Activated T-cell treated with anti-CD3 and anti-CD28 coated beads for 1 hour (primary cell): ENCODE results near the gene AP3M1.
A peak's percentile ranks its signal among the peaks of the same experiment; 100 is the strongest.
"Not testable (repeated sequence)": the region's sequence is repeated elsewhere in the genome, so short reads cannot be mapped to it uniquely, and the experiment has no call there.

Experiments used
- DNase-seq: peaks from one replicate; pipeline ENCODE4 v3.0.0-alpha.2; 2020; ENCODE audit warnings: low read depth

AP3M1 gene

DNA sequence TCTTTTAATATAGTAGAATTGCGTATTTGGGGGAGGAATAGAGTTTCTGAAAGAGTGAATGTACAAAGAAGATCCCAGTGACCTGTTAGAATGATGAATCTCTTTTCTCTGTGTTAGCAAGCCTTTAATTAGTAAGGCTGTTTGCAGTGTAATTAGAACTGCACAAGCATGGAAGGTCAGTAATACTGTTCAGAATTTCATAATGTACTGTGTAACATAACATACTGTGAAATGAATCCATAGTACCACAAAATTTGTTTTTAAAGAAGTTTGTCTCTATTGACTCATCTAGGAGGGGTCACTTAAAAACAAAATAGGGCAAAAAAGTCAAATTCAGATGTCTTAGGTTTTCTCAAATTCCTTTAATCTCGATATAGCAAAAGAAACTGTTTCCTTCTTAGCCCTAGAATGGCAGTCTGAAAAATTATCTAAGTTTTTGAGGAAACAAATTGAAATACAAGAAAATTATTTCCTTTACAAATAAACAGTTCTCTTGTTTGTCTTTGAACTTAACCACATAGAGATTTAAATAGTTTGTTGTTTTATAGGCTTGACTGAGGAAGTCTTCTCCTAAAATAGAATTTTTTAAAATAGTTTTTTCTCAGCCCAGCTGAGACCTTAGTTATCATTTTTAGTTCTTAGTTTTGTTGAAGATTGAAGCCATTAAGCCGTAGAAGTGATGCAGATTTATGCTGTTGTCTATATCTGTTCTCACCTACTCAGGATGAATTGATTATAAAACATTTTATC lies 12.9 kb upstream of the AP3M1 start:
- no peak for DNase-seq

DNA sequence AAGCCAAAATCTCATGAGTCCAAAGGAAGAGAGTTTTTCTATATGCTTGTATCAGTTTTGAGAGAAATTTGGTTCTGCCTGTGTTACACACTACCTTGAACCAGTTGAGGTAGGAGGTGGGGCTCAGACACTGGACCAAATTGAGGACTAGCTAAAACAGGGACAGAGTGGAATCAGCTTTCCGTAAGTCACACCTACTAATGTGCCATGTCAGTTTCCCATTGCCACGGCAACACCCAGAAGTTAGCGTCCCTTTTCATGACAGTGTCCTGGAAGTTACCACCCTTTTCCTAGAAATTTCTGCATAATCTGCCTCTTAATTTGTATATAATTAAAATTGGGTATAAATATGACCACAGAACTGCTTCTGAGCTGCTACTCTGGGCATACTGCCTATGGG lies 9.4 kb upstream of the AP3M1 start:
- no peak for DNase-seq

DNA sequence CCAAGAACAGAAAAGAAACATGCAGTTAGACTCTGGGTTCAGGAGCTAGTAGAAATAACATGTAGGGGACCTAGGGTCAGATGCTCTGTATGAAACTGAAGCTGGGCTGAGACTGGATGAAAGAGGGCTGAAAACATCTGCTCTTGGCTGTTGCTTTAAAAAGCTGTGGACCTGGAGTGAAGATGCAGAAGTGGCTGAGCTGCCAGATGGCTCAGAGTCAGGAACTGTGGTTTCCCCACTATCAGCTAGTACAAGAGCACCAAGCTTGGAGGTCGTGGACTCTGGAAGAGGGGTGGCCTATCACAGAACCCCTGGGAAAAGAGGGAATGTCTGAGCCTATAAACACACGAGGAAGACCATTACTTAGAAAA lies 6.3 kb upstream of the AP3M1 start:
- no peak for DNase-seq

DNA sequence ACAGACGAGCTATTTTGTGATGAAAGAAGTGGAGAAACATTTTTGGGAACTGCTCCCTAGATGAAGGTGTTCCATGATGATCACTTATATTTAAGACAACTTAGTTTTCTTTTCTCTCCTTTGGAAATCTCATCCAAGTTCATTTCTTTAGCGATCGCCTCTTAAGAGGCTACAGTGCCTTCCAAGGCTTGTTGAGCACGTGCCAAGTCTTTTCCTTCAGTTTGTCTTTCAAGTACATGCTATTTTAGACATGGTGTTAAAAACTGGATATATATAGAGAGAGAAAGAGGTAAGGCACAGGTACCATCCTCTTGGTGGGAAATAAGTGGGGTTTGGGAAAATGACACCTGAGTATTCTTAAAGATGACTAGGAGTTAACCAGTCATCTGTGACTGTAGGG lies 3.0 kb upstream of the AP3M1 start:
- DNase-seq: no peak

DNA sequence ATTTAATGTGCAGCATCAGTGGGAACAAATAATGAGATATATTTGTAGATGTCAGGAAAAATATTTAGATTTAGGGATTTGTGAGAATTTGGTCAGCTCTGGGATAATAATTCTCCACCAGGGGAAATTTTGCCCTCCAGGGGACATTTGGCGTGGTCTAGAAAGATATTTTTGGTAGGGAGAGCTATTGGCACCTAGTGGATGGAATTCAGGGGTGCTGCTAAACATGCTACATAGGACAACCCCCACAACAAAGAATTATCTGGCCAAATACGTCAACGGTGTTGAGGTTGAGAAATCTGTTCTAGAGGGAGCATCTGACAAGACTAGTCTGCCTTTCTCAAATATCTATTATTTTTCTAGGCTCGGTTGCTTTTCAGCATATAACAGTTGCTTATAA lies 2.5 kb upstream of the AP3M1 start:
- DNase-seq: no peak

DNA sequence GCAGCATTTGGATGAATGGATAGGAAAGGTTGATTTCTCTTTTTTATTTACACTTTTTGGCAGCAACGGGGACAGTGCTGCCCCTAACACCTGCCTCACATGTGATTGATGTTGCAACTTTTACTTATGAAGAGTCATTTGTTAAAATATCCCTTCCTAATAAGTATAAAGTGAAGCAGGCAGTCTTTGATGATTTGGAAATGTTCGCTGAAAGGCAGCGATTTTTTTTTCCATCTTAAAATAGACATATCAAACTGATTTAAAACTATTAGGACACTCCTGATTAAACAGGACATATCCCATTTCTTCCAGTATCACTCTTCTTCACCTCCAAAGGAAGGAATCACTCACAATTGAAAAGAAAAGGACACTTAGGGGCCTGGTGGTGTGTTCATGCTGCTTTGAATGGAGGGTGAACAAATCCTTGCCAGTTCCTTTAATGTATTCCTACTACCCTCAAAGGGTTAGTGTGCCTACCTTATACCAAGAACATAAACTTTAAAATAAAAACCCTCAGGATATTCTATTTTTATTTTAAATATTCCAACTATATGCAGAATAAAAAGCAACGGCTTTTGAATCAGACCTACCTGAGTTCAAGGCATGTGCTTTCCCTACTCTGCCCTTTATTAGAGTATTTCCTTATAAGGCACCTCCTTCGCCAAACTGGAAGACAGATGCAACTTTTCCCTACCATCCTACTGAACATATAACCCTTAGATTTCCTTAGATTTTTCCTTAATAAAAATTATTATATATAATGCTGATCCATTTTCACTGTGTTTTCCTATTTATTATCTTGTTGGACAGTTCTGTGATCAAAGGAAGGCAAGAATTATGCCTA lies 1.5 kb upstream of the AP3M1 start:
- DNase-seq: no peak

DNA sequence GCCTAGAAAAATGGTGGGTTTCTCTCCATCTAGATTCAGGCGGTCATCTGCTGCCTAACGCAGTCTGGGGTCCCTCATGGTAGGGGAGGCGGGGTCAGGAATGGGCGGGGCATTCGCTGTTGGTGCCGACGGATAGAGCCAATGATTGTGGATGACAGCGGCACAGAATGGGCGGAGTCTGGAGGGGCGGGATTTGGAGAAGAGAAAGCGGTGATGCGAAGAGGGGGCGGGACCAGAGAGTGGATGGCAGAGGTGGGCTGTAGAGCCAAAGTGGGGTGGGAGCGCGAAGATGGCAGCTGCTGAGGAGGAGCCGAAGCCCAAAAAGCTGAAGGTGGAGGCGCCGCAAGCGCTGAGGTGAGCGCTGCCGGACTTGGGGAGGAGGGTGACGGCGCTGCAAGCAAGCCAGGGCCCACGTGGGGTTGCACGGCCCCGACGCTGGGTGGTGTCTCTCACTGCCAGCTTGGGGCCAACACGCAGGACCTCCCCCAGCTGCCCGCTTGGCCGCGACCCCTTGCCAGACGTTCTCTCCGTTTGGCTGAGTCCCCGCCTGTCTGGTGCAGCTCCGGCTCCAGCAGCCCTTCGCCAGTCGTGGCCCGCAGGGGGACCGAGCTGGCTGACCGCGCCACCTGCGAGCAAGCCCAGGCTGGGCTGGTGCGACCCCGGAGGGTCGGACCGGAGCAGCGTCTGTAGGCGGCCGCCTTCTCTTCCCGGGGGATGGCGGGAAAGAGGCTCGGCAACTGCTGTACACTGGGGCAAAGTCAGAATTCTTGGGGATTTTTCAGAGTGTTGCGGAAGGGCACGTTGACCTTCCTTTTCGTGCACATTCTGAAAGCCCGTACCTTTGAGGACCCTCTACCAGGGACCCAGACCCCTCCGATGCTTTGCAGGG lies 606 bp upstream of the AP3M1 start, which contains the start of gene ADK:
TSS of gene ADK (plus strand) at position 232 of the 889 bp plus-strand sequence. CDS start at position 290, 58 bp downstream.
- DNase-seq: peak; percentile 100

DNA sequence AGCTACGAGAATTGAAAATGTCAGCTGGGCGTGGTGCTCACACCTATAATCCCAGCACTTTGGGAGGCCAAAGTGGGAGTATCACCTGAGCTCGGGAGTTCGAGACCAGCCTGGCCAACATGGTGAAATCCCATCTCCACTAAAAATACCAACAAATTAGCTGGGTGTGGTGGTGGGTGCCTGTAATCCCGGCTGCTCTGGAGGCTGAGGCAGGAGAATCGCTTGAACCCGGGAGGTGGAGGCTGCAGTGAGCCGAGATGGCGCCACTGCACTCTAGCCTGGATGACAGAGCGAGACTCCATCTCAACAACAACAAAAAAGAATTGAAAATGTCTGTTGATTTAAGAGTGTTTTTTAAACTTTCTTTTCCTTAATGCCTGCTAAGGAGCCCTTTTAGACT lies 3.6 kb downstream of the AP3M1 start:
- not testable (repeated sequence) for DNase-seq

DNA sequence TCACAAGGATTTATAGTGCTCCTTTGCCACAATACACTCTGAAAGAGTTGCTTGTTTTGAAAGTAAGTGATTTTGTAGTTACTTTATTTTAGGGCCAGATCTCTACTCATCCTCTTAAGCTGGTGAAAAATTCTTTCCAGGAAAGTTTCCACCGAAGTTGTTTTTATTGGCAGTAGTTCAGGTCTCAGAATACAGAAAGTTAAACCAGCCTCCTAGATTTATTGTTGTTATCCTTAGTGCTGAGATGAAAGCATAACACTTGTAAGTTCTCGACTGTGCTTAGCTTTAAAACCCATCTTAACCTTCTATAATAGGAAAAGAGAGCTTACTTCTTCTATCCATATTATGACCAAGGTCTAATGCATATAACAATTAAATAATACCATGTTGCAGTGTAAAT lies 5.5 kb downstream of the AP3M1 start:
- no peak for DNase-seq

DNA sequence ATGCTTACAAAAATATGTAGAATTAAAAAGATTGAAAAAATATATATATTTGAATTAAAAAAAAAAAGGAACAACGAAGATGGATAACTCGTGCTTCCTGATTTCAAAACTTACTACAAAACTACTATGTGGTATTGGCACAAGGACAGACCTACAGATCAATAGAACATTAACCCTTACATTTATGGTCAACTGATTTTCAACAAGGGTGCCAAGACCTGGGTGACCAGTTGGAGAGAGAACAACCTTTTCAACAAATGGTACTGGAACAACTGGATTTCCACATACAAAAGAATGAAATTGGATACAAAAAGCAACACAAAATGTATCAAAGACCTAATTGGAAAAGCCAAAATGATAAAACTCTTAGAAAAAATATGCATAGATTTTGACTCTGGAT lies 10.1 kb downstream of the AP3M1 start:
- DNase-seq: no peak

DNA sequence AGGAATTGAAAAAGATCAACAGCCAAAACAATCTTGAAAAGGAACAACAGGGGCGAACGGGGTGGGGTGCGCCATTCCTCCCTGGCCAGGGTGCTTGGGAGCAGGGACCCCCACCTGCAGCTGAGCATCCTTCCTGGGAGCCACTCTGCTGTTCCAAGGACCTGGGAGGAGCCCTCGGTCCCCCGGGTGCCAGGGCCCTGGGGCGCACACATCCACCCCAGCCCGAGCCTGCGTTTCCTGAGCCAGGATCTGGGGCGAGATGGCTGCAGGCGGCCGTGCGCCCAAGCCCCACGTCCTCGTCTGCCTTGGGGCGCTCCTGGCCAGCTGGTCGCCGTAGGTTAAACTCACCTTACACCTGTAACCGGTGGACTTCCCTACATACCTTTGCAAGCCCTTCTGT lies 10.6 kb downstream of the AP3M1 start:
- DNase-seq: no peak

DNA sequence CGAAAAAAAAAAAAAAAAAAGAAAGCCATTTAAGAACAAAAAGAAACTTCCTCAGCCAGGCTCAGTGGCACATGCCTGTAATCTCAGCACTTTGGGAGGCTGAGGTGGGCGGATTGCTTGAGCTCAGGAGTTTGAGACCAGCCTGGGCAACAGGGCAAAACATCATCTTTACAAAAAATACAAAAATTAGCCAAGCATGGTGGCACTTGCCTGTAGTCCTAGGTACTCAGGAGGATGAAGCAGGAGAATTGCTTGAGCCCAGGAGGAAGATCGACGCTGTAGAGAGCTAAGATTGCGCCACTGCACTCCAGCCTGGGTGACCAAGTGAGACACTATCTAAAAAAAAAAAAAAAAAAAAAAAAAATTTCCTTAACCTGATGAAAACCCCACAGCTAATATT lies 12.0 kb downstream of the AP3M1 start:
- not testable (repeated sequence) for DNase-seq

DNA sequence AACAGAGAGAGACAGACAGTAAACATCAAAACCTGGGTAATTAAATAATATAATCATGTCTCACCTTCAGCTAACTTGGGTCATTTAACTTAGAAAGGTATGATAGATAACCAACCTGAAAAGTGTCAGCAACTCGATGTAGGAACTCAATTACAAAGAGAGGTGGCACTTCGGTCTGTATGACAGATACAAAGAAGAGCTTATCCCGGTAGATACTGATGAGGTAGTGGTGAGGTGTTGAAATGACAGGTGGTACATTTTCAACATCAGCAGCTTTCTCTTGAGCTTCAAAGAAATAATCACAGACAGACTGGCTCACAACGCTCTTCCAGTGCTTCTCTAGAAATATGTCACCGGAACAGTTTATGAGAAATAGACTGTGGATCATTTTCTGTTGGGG lies 12.6 kb downstream of the AP3M1 start:
- DNase-seq: no peak

DNA sequence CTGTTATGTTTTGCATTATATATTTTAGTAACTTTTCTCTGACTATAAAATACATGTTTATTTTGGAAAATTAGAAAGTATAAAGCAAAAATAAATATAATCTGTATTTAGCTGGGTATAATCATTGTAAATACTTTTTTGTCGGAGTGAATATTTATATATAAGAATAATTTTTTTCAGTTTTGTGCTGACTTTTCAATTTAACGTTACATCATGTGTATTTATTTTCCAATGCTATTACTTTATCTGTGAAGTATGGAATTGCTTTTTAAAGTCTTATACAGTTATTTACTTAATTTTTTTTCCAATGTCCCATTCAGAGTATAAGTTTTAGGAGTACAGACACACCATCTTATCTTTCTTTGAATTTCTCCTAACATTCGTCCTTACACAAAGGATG lies 15.2 kb downstream of the AP3M1 start:
- no peak for DNase-seq

DNA sequence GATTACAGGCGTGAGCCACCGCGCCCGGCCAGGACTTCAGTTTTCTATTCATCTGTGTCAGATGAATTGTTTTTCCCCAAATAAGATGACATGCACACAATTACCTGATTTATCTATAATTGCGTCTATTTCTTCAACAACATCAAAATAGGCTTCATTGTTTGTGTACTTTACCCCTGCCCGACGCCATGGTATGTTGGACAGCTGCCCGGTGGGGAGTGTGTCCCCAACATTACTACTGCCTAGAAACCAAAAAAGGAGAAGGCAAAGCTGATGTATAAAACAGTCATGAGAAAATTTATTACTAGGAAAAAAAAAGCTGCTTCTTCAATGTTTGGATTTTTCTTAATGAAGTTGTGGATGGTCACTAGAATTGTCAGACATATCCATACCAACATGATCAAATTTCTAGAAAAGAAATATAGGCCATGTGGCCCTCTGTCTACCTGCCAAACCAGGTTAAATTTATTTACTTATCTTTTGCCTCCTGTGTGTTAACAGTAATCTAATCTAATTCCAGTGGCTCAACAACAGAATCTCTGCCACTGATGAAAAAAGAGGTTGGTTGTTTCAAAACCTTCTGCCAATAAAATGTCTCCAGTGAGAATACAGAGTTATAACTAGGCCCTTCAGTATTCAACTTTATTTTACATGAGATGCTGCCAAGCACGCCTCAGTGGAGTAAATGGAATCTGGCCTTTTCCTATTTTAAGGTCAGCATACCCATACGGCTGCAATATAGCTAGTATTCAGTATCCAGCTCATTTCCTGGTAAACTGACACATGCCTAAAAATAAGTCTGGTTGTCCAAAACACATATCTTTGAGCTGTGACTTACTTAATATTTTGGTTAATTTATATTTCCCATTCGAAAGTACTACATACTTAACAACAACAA lies 16.5 kb downstream of the AP3M1 start:
- no peak for DNase-seq

DNA sequence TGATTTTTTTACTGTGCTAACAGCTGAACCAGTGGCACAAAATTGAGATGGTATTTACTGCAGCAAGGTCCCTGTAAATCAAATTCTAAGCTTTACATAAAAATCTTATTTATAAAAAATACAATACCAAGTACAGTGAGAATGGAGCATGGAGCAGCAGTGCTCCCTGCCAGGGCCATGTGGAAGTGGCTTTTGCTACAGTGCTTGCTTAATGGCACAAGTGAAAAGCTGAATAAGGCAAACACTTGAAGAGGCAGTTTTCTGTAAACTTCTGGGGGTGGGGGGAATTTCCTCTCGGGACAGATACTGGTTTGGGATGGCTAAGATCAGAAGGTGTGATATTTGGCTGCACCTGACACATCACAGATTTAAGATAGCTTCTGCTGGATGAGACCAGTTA lies 27.5 kb downstream of the AP3M1 start:
- no peak for DNase-seq

DNA sequence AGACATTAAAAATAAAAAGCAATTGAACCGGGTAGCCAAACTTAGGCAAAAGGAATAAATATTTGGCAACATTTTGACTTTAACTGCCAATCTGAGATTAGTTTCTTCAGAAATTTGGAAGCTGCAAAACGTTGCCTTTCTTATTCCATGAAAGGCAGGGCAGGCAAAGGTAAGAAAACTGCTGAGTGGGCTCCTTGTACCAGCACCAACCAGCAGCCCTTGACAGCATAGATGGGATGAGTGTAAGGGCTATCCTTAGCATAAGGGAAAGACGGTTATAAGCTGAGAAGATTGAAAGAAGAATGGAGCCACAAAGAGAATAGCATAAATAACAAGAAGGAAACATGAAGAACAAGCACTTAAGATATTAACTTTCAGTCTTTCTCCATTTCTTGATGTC lies 28.6 kb downstream of the AP3M1 start:
- no peak for DNase-seq

DNA sequence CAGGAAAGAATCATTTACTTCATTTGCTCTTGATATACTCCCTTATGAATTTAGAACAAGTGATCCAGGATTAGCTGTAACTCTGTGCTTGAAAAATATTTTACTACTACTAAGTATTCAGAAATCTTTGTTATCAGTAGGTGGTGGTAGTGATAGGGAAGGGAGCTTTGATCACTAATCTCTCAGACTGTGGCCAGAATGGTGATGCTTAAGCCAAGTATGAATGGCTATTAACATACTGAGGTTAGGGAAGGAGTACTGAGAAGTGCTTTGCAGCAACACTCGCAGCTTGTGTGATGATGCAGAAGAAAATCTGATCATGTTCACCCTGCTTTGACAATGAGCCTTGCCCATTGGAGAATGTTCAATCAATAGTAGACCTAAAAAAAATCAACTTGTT lies 29.3 kb downstream of the AP3M1 start:
- DNase-seq: no peak

DNA sequence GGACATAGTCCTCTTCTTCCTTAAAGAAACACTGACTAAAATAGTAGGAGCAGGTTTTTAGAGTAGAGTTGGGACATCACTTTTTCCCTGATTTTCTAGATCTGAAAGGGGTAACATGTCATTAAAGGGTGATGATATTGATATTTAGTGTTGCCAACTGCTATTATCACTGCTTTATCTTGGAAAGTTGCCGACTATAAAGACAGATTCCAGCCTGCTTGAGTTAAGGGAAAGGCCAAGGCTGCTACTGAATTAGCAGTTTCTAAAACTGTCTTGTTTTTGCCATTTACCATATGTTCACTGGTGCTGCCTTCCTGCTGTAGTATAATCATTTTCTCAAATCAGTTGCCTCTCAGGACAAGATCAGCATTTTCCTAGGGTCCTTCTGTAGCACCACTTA lies 29.7 kb downstream of the AP3M1 start:
- DNase-seq: no peak

DNA sequence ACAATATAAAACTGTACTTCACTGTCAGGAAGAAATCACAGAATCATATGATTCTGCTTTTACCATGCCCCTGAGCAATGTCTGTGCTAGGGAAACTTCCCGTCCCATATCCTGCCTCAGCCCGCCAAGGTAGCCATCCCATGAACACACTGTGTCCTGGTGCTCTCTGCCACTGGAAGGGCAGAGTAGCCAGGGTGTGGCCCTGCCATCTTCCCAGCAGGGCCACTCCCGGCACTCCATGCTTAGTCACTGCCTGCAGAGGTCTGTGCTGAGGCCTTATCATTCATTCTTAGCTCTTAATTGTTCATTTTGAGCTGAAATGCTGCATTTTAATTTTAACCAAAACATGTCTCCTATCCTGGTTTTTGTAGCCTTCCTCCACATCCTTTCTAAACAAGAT lies 31.8 kb downstream of the AP3M1 start:
- DNase-seq: no peak

DNA sequence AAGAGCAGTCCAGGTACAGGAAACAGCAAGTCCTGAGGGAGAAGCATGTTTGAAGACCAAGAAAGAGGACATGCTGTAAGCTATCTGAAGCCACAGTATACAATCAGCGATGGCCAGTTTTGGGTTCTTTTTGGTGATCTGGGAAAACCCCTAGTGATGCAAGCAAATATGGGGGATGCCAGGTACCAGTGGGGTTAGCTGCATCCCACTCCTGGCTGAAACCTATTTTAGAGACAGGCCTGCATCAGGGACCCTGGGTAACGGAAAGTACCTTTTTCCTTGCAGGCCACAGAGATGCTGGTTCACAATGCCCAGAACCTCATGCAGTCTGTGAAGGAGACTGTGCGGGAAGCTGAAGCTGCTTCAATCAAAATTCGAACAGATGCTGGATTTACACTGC lies 32.9 kb downstream of the AP3M1 start:
- no peak for DNase-seq

DNA sequence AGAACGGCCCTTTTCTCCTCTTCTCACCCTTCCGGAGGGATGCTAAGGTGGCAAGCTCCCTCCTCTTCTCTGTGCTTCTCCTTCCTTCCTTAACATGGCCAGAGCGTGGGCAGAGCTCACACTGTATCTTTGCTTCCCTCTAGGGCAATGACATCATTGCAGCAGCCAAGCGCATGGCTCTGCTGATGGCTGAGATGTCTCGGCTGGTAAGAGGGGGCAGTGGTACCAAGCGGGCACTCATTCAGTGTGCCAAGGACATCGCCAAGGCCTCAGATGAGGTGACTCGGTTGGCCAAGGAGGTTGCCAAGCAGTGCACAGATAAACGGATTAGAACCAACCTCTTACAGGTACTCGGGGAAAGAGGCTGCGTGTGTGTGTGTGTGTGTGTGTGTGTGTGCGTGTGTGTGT lies 36.6 kb downstream of the AP3M1 start:
- no peak for DNase-seq
